DOHH2 (cell line): ENCODE data around the gene CACNA1D.

ENCODE experiments used
- H3F3A ChIP-seq: fragments of 200-600 bp; sonication (generic), shearing (Covaris generic); 2 replicates; pipeline ENCODE4 v1.6.0; 2016; ENCODE audit warnings: antibody characterized with exemption, mild to moderate bottlenecking; ENCODE audit not compliant: control insufficient read depth, insufficient read depth
- H3K27ac ChIP-seq: fragments of 200-600 bp; sonication (generic); 2 replicates; pipeline ENCODE4 v1.5.1; 2014; ENCODE audit warnings: low read depth, mild to moderate bottlenecking, low read length, moderate library complexity
- H3K27me3 ChIP-seq: fragments of 200-600 bp; sonication (generic); 2 replicates; pipeline ENCODE4 v1.6.1; 2014; ENCODE audit warnings: mild to moderate bottlenecking, low read length, mixed read lengths; ENCODE audit not compliant: control insufficient read depth
- H3K36me3 ChIP-seq: fragments of 200-600 bp; sonication (generic); 2 replicates; pipeline ENCODE4 v1.6.1; 2014; ENCODE audit warnings: mild to moderate bottlenecking, low read length, moderate library complexity, mixed read lengths; ENCODE audit not compliant: control insufficient read depth
- H3K4me1 ChIP-seq: fragments of 200-600 bp; sonication (generic); 2 replicates; pipeline ENCODE4 v1.6.1; 2014; ENCODE audit warnings: mild to moderate bottlenecking, low read length, mixed read lengths; ENCODE audit not compliant: control insufficient read depth
- H3K4me2 ChIP-seq: fragments of 200-600 bp; sonication (generic); 2 replicates; pipeline ENCODE4 v1.6.0; 2014; ENCODE audit warnings: mild to moderate bottlenecking, low read length, moderate library complexity
- H3K4me3 ChIP-seq: fragments of 200-600 bp; sonication (generic); 2 replicates; pipeline ENCODE4 v1.5.1; 2014; ENCODE audit warnings: mild to moderate bottlenecking, low read length, mixed read lengths
- H3K79me2 ChIP-seq: fragments of 200-600 bp; sonication (generic); 2 replicates; pipeline ENCODE4 v1.6.1; 2014; ENCODE audit warnings: mild to moderate bottlenecking, low read length, mixed read lengths; ENCODE audit not compliant: control insufficient read depth
- H3K9me2 ChIP-seq: fragments of 200-600 bp; sonication (generic); replicated peaks from 2 replicates; pipeline ENCODE4 v1.6.1; 2014; ENCODE audit warnings: mild to moderate bottlenecking, low read length, mixed read lengths; ENCODE audit not compliant: control insufficient read depth
- H3K9me3 ChIP-seq: fragments of 200-600 bp; sonication (generic); 2 replicates; pipeline ENCODE4 v1.6.1; 2014; ENCODE audit warnings: antibody characterized with exemption, low read length, mixed read lengths; ENCODE audit not compliant: control insufficient read depth, insufficient read depth
- H4K20me1 ChIP-seq: fragments of 200-600 bp; sonication (generic); 2 replicates; pipeline ENCODE4 v1.6.0; 2014; ENCODE audit warnings: low read depth, mild to moderate bottlenecking, antibody characterized with exemption, low read length, moderate library complexity; ENCODE audit not compliant: control insufficient read depth, insufficient read depth
- CTCF ChIP-seq: fragments of 200-600 bp; sonication (generic); IDR thresholded peaks from one replicate; pipeline ENCODE4 v1.5.1; 2014; ENCODE audit warnings: antibody characterized with exemption, mild to moderate bottlenecking, low read depth, low read length; ENCODE audit not compliant: poor library complexity, severe bottlenecking
- EZH2phosphoT487 ChIP-seq: fragments of 200-600 bp; sonication (generic); IDR thresholded peaks from 2 replicates; pipeline ENCODE4 v1.6.1; 2017; ENCODE audit warnings: borderline replicate concordance, mild to moderate bottlenecking, antibody characterized with exemption, low read length, moderate library complexity, mixed read lengths

CACNA1D gene

GRCh38 chr3:53808496-53808895 is 314.1 kb downstream of the CACNA1D start:
- Histone ChIP-seq H3K4me2 (no peak overlapping the region), H3K9me3 (no peaks in the 10 kb centered on the region), H3K4me3 (no peak overlapping the region), H3F3A (no peaks in the 10 kb centered on the region), H3K36me3 (no peaks in the 10 kb centered on the region), H3K27me3 (peaks cover 16% of the 10 kb centered on the region), H3K4me1 (peaks cover 28% of the 10 kb centered on the region), H3K79me2 (no peaks in the 10 kb centered on the region), H3K9me2 (no peaks in the 10 kb centered on the region), H3K27ac (no peak overlapping the region), H4K20me1 (no peaks in the 10 kb centered on the region)
- TF ChIP-seq CTCF = no peak
- TF ChIP-seq EZH2phosphoT487 = no peak

- H3K36me3 ChIP-seq = no peaks in the 10 kb centered on the region
- peaks cover 22% of the 10 kb centered on the region for H3K27me3 ChIP-seq
- no peaks in the 10 kb centered on the region for H3K9me3 ChIP-seq
- H3K4me3 ChIP-seq = no peak overlapping the region
- peaks cover 28% of the 10 kb centered on the region for H3K4me1 ChIP-seq
- H3K79me2 ChIP-seq = no peaks in the 10 kb centered on the region
- H4K20me1 ChIP-seq = no peaks in the 10 kb centered on the region
- H3K4me2 ChIP-seq = no peak overlapping the region
- no peaks in the 10 kb centered on the region for H3F3A ChIP-seq
- TF ChIP-seq EZH2phosphoT487 (no peak), CTCF (no peak)
- no peak overlapping the region for H3K27ac ChIP-seq
- H3K9me2 ChIP-seq = no peaks in the 10 kb centered on the region
Observed at GRCh38 chr3:53809267-53809666, 314.9 kb downstream of the CACNA1D start.

- Histone ChIP-seq H4K20me1 (no peaks in the 10 kb centered on the region), H3K4me3 (no peak overlapping the region), H3K9me3 (no peaks in the 10 kb centered on the region), H3K4me2 (no peak overlapping the region), H3K9me2 (no peaks in the 10 kb centered on the region), H3K27me3 (peaks cover 23% of the 10 kb centered on the region), H3K36me3 (no peaks in the 10 kb centered on the region), H3K27ac (no peak overlapping the region), H3K79me2 (no peaks in the 10 kb centered on the region), H3K4me1 (peaks cover 24% of the 10 kb centered on the region), H3F3A (no peaks in the 10 kb centered on the region)
- no peak for TF ChIP-seq EZH2phosphoT487
- no peak for TF ChIP-seq CTCF
Observed at GRCh38 chr3:53809764-53810400, 315.5 kb downstream of the CACNA1D start.
